ENCODE measurements around the gene TMEM131L. TPM values are rescaled to one million over a fixed set of nuclear protein-coding genes. Genes with fewer than 3 reads are reported as not detected.

Gene TMEM131L
- total RNA-seq, 1 donor from 2014 or later = 18.6 TPM

GRCh38 chr4:153592064-153592463, 125.9 kb downstream of the TMEM131L start:
- no peak for FAIRE-seq
- DNase-seq (ENCODE audit: low read depth) = no peak
- TF ChIP-seq CTCF (IDR thresholded peaks at IDR 0.05; ENCODE audit: insufficient read depth, low read depth, low read length) (no peak), EZH2 (IDR thresholded peaks at IDR 0.05; ENCODE audit: insufficient read depth, low read length) (no peak)
- no peak overlapping the region for H3K27ac ChIP-seq (ENCODE audit: low read depth, low read length)
- peaks cover 9% of the 10 kb centered on the region for H3K36me3 ChIP-seq (ENCODE audit: insufficient read depth, low read length)
- H3K4me3 ChIP-seq (ENCODE audit: insufficient read depth, low read depth, low read length) = no peak overlapping the region
- no peaks in the 10 kb centered on the region for H3K79me2 ChIP-seq (ENCODE audit: insufficient read depth, low read length)
- H3K4me1 ChIP-seq (ENCODE audit: insufficient read depth, low read length) = no peaks in the 10 kb centered on the region
- no peak overlapping the region for H3K4me2 ChIP-seq (ENCODE audit: low read length)
- H3K27me3 ChIP-seq (ENCODE audit: insufficient read depth, low read length) = no peaks in the 10 kb centered on the region
- no peaks in the 10 kb centered on the region for H3K9me3 ChIP-seq (ENCODE audit: insufficient read depth, low read depth, low read length)
- H3K36me3 Mint-ChIP-seq (ENCODE audit: low read depth, unreplicated experiment) = peaks cover 7% of the 10 kb centered on the region
- no peaks in the 10 kb centered on the region for H3K27me3 Mint-ChIP-seq (ENCODE audit: low read depth, unreplicated experiment)
- H3K4me1 Mint-ChIP-seq (ENCODE audit: low read depth, unreplicated experiment) = peaks cover 6% of the 10 kb centered on the region
- no peak overlapping the region for H3K4me3 Mint-ChIP-seq (ENCODE audit: unreplicated experiment)
- H3K27ac Mint-ChIP-seq (ENCODE audit: unreplicated experiment) = no peak overlapping the region
- H4K20me1 ChIP-seq (ENCODE audit: insufficient read depth, low read length) = no peaks in the 10 kb centered on the region
- no peaks in the 10 kb centered on the region for H3K9me3 Mint-ChIP-seq (ENCODE audit: unreplicated experiment)
- no peak overlapping the region for H3K9ac ChIP-seq (ENCODE audit: low read length)
- no peak overlapping the region for H2AFZ ChIP-seq (ENCODE audit: low read depth, low read length)

GRCh38 chr4:153593161-153593560, 127.0 kb downstream of the TMEM131L start:
- Histone ChIP-seq H3K4me3 (ENCODE audit: insufficient read depth, low read depth, low read length) (no peak overlapping the region), H3K36me3 (ENCODE audit: insufficient read depth, low read length) (peaks cover 9% of the 10 kb centered on the region), H3K9ac (ENCODE audit: low read length) (no peak overlapping the region), H4K20me1 (ENCODE audit: insufficient read depth, low read length) (no peaks in the 10 kb centered on the region), H3K9me3 (ENCODE audit: insufficient read depth, low read depth, low read length) (no peaks in the 10 kb centered on the region), H3K4me1 (ENCODE audit: insufficient read depth, low read length) (no peaks in the 10 kb centered on the region), H3K27me3 (ENCODE audit: insufficient read depth, low read length) (no peaks in the 10 kb centered on the region), H3K4me2 (ENCODE audit: low read length) (no peak overlapping the region), H3K79me2 (ENCODE audit: insufficient read depth, low read length) (no peaks in the 10 kb centered on the region), H3K27ac (ENCODE audit: low read depth, low read length) (no peak overlapping the region), H2AFZ (ENCODE audit: low read depth, low read length) (no peak overlapping the region)
- H3K27ac Mint-ChIP-seq (ENCODE audit: unreplicated experiment) = no peak overlapping the region
- H3K27me3 Mint-ChIP-seq (ENCODE audit: low read depth, unreplicated experiment) = no peaks in the 10 kb centered on the region
- H3K36me3 Mint-ChIP-seq (ENCODE audit: low read depth, unreplicated experiment) = peaks cover 10% of the 10 kb centered on the region
- H3K4me3 Mint-ChIP-seq (ENCODE audit: unreplicated experiment) = no peak overlapping the region
- DNase-seq (ENCODE audit: low read depth) (no peak), FAIRE-seq (no peak)
- no peak for TF ChIP-seq EZH2 (IDR thresholded peaks at IDR 0.05; ENCODE audit: insufficient read depth, low read length)
- no peak for TF ChIP-seq CTCF (IDR thresholded peaks at IDR 0.05; ENCODE audit: insufficient read depth, low read depth, low read length)
- no peaks in the 10 kb centered on the region for H3K9me3 Mint-ChIP-seq (ENCODE audit: unreplicated experiment)
- H3K4me1 Mint-ChIP-seq (ENCODE audit: low read depth, unreplicated experiment) = peaks cover 1% of the 10 kb centered on the region

- no peak for FAIRE-seq
- no peaks in the 10 kb centered on the region for H3K27me3 Mint-ChIP-seq (ENCODE audit: low read depth, unreplicated experiment)
Observed at GRCh38 chr4:153594210-153594609, 128.1 kb downstream of the TMEM131L start.

More at GRCh38 chr4:153594210-153594609, 128.1 kb downstream of the TMEM131L start:
- no peak overlapping the region for H3K4me3 Mint-ChIP-seq (ENCODE audit: unreplicated experiment)
- no peak overlapping the region for H3K9ac ChIP-seq (ENCODE audit: low read length)
- H3K36me3 Mint-ChIP-seq (ENCODE audit: low read depth, unreplicated experiment) = peaks cover 14% of the 10 kb centered on the region
- H3K4me1 ChIP-seq (ENCODE audit: insufficient read depth, low read length) = no peaks in the 10 kb centered on the region
- H3K27ac ChIP-seq (ENCODE audit: low read depth, low read length) = no peak overlapping the region
- no peaks in the 10 kb centered on the region for H3K27me3 ChIP-seq (ENCODE audit: insufficient read depth, low read length)
- H3K4me3 ChIP-seq (ENCODE audit: insufficient read depth, low read depth, low read length) = no peak overlapping the region
- no peak overlapping the region for H3K4me2 ChIP-seq (ENCODE audit: low read length)
- no peaks in the 10 kb centered on the region for H3K9me3 ChIP-seq (ENCODE audit: insufficient read depth, low read depth, low read length)
- H3K9me3 Mint-ChIP-seq (ENCODE audit: unreplicated experiment) = no peaks in the 10 kb centered on the region
- no peaks in the 10 kb centered on the region for H3K79me2 ChIP-seq (ENCODE audit: insufficient read depth, low read length)
- H3K4me1 Mint-ChIP-seq (ENCODE audit: low read depth, unreplicated experiment) = peaks cover 1% of the 10 kb centered on the region
- peaks cover 14% of the 10 kb centered on the region for H3K36me3 ChIP-seq (ENCODE audit: insufficient read depth, low read length)
- peak; percentile 68 for DNase-seq (ENCODE audit: low read depth)
- no peak overlapping the region for H2AFZ ChIP-seq (ENCODE audit: low read depth, low read length)
- no peak for TF ChIP-seq EZH2 (IDR thresholded peaks at IDR 0.05; ENCODE audit: insufficient read depth, low read length)
- TF ChIP-seq CTCF (IDR thresholded peaks at IDR 0.05; ENCODE audit: insufficient read depth, low read depth, low read length) = no peak
- H3K27ac Mint-ChIP-seq (ENCODE audit: unreplicated experiment) = no peak overlapping the region
- H4K20me1 ChIP-seq (ENCODE audit: insufficient read depth, low read length) = no peaks in the 10 kb centered on the region

Measured in astrocyte (in vitro differentiated cells and primary cell).